Measurements from ENCODE around the gene MAPK8.

GRCh38 chr10:48478469-48478868, 172.0 kb downstream of the MAPK8 start:
- no peak for TF ChIP-seq CTCF (IDR thresholded peaks at IDR 0.05; ENCODE audit: insufficient read depth, low read depth, low read length)
- TF ChIP-seq EZH2 (IDR thresholded peaks at IDR 0.05; ENCODE audit: insufficient read depth, low read length) = no peak
